DND-41 (cell line): Measurements from ENCODE around the gene SH2D4B.

ENCODE experiments used
- EZH2 ChIP-seq: IDR thresholded peaks from 3 replicates; pipeline ENCODE4 v1.6.1; 2012; ENCODE audit warnings: borderline replicate concordance, low read depth, mild to moderate bottlenecking, moderate library complexity, low read length, inconsistent platforms; ENCODE audit not compliant: severe bottlenecking
- TF ChIP-seq, protein P1 (sequence below): IDR thresholded peaks from 2 replicates; pipeline ENCODE4 v1.5.1; 2012; ENCODE audit warnings: borderline replicate concordance, low read length, moderate library complexity, mild to moderate bottlenecking; ENCODE audit not compliant: poor library complexity, severe bottlenecking; ENCODE audit errors: extremely low read depth

DNA sequence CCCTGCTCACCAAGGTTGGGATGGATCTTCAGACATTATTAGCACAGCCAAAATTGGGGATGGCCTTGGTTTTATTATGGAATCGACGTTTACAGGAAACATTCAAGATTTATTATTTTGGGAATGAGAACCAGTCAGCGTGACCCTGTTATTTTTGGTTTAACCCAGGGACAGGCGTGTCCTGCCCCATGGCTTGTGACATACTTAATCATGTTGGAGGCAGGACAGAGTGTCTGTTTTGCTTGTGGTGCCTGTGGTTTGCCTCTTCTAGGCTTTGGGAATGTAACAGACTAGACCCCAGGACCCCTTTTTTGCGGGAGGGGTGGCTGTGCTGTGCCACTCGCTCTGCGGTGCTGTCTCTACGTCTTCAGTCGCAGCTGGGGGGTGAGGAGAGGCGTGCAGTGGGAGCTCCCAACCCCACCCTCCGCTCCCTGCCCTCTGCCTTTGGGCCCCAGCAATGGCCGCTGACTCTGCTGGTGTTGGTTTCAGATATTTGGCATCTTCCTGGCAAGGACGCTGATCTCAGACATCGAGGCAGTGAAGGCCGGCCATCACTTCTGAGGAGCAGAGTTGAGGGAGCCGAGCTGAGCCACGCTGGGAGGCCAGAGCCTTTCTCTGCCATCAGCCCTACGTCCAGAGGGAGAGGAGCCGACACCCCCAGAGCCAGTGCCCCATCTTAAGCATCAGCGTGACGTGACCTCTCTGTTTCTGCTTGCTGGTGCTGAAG is 20.1 kb upstream of the SH2D4B start:
- TF ChIP-seq, protein P1, sequence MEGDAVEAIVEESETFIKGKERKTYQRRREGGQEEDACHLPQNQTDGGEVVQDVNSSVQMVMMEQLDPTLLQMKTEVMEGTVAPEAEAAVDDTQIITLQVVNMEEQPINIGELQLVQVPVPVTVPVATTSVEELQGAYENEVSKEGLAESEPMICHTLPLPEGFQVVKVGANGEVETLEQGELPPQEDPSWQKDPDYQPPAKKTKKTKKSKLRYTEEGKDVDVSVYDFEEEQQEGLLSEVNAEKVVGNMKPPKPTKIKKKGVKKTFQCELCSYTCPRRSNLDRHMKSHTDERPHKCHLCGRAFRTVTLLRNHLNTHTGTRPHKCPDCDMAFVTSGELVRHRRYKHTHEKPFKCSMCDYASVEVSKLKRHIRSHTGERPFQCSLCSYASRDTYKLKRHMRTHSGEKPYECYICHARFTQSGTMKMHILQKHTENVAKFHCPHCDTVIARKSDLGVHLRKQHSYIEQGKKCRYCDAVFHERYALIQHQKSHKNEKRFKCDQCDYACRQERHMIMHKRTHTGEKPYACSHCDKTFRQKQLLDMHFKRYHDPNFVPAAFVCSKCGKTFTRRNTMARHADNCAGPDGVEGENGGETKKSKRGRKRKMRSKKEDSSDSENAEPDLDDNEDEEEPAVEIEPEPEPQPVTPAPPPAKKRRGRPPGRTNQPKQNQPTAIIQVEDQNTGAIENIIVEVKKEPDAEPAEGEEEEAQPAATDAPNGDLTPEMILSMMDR, result no peak
- no peak for TF ChIP-seq EZH2
